Measurements from ENCODE around the gene LETM1.

- TF ChIP-seq, protein P1, sequence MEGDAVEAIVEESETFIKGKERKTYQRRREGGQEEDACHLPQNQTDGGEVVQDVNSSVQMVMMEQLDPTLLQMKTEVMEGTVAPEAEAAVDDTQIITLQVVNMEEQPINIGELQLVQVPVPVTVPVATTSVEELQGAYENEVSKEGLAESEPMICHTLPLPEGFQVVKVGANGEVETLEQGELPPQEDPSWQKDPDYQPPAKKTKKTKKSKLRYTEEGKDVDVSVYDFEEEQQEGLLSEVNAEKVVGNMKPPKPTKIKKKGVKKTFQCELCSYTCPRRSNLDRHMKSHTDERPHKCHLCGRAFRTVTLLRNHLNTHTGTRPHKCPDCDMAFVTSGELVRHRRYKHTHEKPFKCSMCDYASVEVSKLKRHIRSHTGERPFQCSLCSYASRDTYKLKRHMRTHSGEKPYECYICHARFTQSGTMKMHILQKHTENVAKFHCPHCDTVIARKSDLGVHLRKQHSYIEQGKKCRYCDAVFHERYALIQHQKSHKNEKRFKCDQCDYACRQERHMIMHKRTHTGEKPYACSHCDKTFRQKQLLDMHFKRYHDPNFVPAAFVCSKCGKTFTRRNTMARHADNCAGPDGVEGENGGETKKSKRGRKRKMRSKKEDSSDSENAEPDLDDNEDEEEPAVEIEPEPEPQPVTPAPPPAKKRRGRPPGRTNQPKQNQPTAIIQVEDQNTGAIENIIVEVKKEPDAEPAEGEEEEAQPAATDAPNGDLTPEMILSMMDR (IDR thresholded peaks at IDR 0.05; ENCODE audit: control extremely low read depth in 1 of 3, insufficient read depth in 1 of 3, low read depth in 1 of 3, low read length in 3 of 3): no peak
- TF ChIP-seq EZH2 (IDR thresholded peaks at IDR 0.05; ENCODE audit: low read depth, low read length, severe bottlenecking): no peak
- no peak for TF ChIP-seq YY1 (IDR thresholded peaks at IDR 0.05; ENCODE audit: low read depth, low read length)
- no peak for TF ChIP-seq SIX5 (IDR thresholded peaks at IDR 0.05; ENCODE audit: low read depth, low read length)
- no peak for TF ChIP-seq RNF2 (IDR thresholded peaks at IDR 0.05; ENCODE audit: borderline replicate concordance, low read depth, low read length, missing control alignments, poor library complexity, severe bottlenecking)
- no peak for TF ChIP-seq HDAC6 (IDR thresholded peaks at IDR 0.05; ENCODE audit: low read depth, low read length)
- no peak for TF ChIP-seq JUND (IDR thresholded peaks at IDR 0.05; ENCODE audit: low read length)
- TF ChIP-seq CHD1 (IDR thresholded peaks at IDR 0.05; ENCODE audit: low read depth, low read length): no peak
- TF ChIP-seq SP1 (IDR thresholded peaks at IDR 0.05; ENCODE audit: low read depth, low read length): no peak
- TF ChIP-seq EGR1 (IDR thresholded peaks at IDR 0.05; ENCODE audit: borderline replicate concordance, low read depth, low read length): no peak
Measured at GRCh38 chr4:1842993-1843448, 12.9 kb downstream of the LETM1 start.
